SK-N-SH (cell line): ENCODE data around the gene AFF3. TPM values are rescaled to one million over a fixed set of nuclear protein-coding genes. Genes with fewer than 3 reads are reported as not detected.

ENCODE experiments used
- CTCF ChIA-PET: fragments of 300-600, 350-600 bp; formaldehyde crosslinking; extraction: SDS; loops from one replicate; lab custom pipeline; 2021; lab: Yijun Ruan, JAX
- POLR2A ChIA-PET: fragments of 350-600 bp; sonication (Branson Sonifier 250); formaldehyde crosslinking; extraction: SDS; loops from one replicate; lab custom pipeline; 2020; ENCODE audit warnings: antibody characterized with exemption, inconsistent platforms; lab: Yijun Ruan, JAX
- DNase-seq: peaks from one replicate; pipeline ENCODE4 v3.0.0; 2012
- H2AFZ ChIP-seq: fragments of 200-600 bp; sonication (generic); 2 replicates; pipeline ENCODE4 v1.8.1; 2016; ENCODE audit warnings: antibody characterized with exemption, mild to moderate bottlenecking, low read depth
- H3F3A ChIP-seq: fragments of 200-600 bp; sonication (generic); replicated peaks from 2 replicates; pipeline ENCODE3; 2016; ENCODE audit warnings: antibody characterized with exemption, mild to moderate bottlenecking; ENCODE audit not compliant: insufficient read depth
- H3K27ac ChIP-seq, 2 experiments: fragments of 200-500 bp in 1 of 2; fragments of 200-600 bp in 1 of 2; sonication (Bioruptor generic) in 1 of 2; sonication (generic), shearing (Covaris generic) in 1 of 2; 2 replicates each; pipeline versions ENCODE4 v1.5.1 to v1.6.1; 2014 to 2016; ENCODE audit warnings: low read depth in 2 of 2, inconsistent platforms in 1 of 2, low read length in 1 of 2, mild to moderate bottlenecking in 1 of 2, mixed read lengths in 1 of 2
- H3K27me3 ChIP-seq: fragments of 200-600 bp; sonication (generic), shearing (Covaris generic); 2 replicates; pipeline ENCODE4 v1.6.1; 2016; ENCODE audit warnings: mixed run types; ENCODE audit not compliant: insufficient read depth
- H3K36me3 ChIP-seq, 2 experiments: fragments of 200-500 bp in 1 of 2; fragments of 200-600 bp in 1 of 2; sonication (Bioruptor generic) in 1 of 2; sonication (generic) in 1 of 2; replicated peaks in 1 of 2; 2 replicates each; pipeline versions ENCODE3 to v1.5.1; 2014 to 2016; ENCODE audit warnings: low read length in 1 of 2, mild to moderate bottlenecking in 1 of 2; ENCODE audit not compliant: insufficient read depth in 2 of 2, control insufficient read depth in 1 of 2
- H3K4me1 ChIP-seq, 2 experiments: fragments of 200-500 bp in 1 of 2; fragments of 200-600 bp in 1 of 2; sonication (Bioruptor generic) in 1 of 2; sonication (generic), shearing (Covaris generic) in 1 of 2; 2 replicates each; pipeline versions ENCODE4 v1.5.1 to v1.6.1; 2014 to 2016; ENCODE audit warnings: low read depth in 1 of 2, low read length in 1 of 2, mixed run types in 1 of 2; ENCODE audit not compliant: insufficient read depth in 2 of 2, control insufficient read depth in 1 of 2
- H3K4me2 ChIP-seq: fragments of 200-600 bp; sonication (generic), shearing (Covaris generic); 2 replicates; pipeline ENCODE4 v1.6.1; 2017; ENCODE audit warnings: mixed run types
- H3K4me3 ChIP-seq, 2 experiments: fragments of 200-500 bp in 1 of 2; fragments of 200-600 bp in 1 of 2; sonication (Bioruptor generic) in 1 of 2; sonication (generic), shearing (Covaris generic) in 1 of 2; 2 replicates each; pipeline versions ENCODE4 v1.5.1 to v1.8.1; 2014 to 2016; ENCODE audit warnings: low read depth in 2 of 2, inconsistent platforms in 1 of 2, low read length in 1 of 2, mild to moderate bottlenecking in 1 of 2, mixed read lengths in 1 of 2, moderate library complexity in 1 of 2
- H3K79me2 ChIP-seq: fragments of 200-600 bp; sonication (generic); 2 replicates; pipeline ENCODE4 v1.8.1; 2017; ENCODE audit warnings: mild to moderate bottlenecking; ENCODE audit not compliant: insufficient read depth
- H3K9ac ChIP-seq: fragments of 200-600 bp; sonication (generic); 2 replicates; pipeline ENCODE4 v1.6.1; 2017; ENCODE audit warnings: mixed run types
- H3K9me2 ChIP-seq: fragments of 200-600 bp; sonication (generic); 2 replicates; pipeline ENCODE4 v1.6.1; 2017; ENCODE audit warnings: mixed run types
- H3K9me3 ChIP-seq: fragments of 200-600 bp; sonication (generic); 2 replicates; pipeline ENCODE4 v1.6.1; 2017; ENCODE audit warnings: mixed run types, mild to moderate bottlenecking, moderate library complexity
- H4K20me1 ChIP-seq: fragments of 200-600 bp; sonication (generic); 2 replicates; pipeline ENCODE4 v1.6.1; 2017; ENCODE audit warnings: mild to moderate bottlenecking, mixed run types; ENCODE audit not compliant: insufficient read depth
- CHD2 ChIP-seq: fragments of 150-350 bp; IDR thresholded peaks from 2 replicates; pipeline ENCODE4 v1.6.1; 2018; ENCODE audit warnings: low read length; ENCODE audit not compliant: partially characterized antibody
- EZH2phosphoT487 ChIP-seq: fragments of 200-600 bp; sonication (generic); IDR thresholded peaks from 2 replicates; pipeline ENCODE4 v1.6.1; 2017; ENCODE audit warnings: low read depth, mixed run types, mild to moderate bottlenecking, antibody characterized with exemption, moderate library complexity, borderline replicate concordance
- FOSL2 ChIP-seq: IDR thresholded peaks from 2 replicates; pipeline ENCODE4 v1.4.0; 2012; ENCODE audit warnings: low read depth, mild to moderate bottlenecking, moderate library complexity, borderline replicate concordance
- GABPA ChIP-seq: IDR thresholded peaks from 2 replicates; pipeline ENCODE4 v1.4.0; 2012; ENCODE audit warnings: low read depth, mild to moderate bottlenecking
- GATA2 ChIP-seq: sonication (generic); formaldehyde crosslinking; IDR thresholded peaks from 2 replicates; pipeline ENCODE4 v1.5.0; 2020; ENCODE audit warnings: mild to moderate bottlenecking, missing genetic modification reagents
- MAX ChIP-seq: IDR thresholded peaks from 2 replicates; pipeline ENCODE4 v1.4.0; 2012; ENCODE audit warnings: low read depth
- MEF2A ChIP-seq: IDR thresholded peaks from 2 replicates; pipeline ENCODE4 v1.4.0; 2012; ENCODE audit warnings: low read depth, borderline replicate concordance
- NFIC ChIP-seq: IDR thresholded peaks from 2 replicates; pipeline ENCODE4 v1.4.0; 2012; ENCODE audit warnings: borderline replicate concordance
- RXRA ChIP-seq: IDR thresholded peaks from 2 replicates; pipeline ENCODE4 v1.4.0; 2012; ENCODE audit warnings: low read depth, mild to moderate bottlenecking, borderline replicate concordance
- TAF1 ChIP-seq: IDR thresholded peaks from 2 replicates; pipeline ENCODE4 v1.6.1; 2012; ENCODE audit warnings: low read depth, mild to moderate bottlenecking, low read length, moderate library complexity, borderline replicate concordance
- USF1 ChIP-seq: IDR thresholded peaks from 2 replicates; pipeline ENCODE4 v1.4.0; 2012; ENCODE audit warnings: low read depth, borderline replicate concordance
- YY1 ChIP-seq: IDR thresholded peaks from 2 replicates; pipeline ENCODE4 v1.4.0; 2012; ENCODE audit warnings: low read depth, mild to moderate bottlenecking
- WGBS: methylation state at CpG from one replicate; pipeline ENCODE4 v1.1.6; 2017; ENCODE audit warnings: low lambda C conversion rate; 5-methylcytosine and 5-hydroxymethylcytosine counted together
- polyA plus RNA-seq, 3 experiments: library from polyadenylated mRNA; depleted of rRNA; stranded (reverse); fragments of >200 nt; gene quantifications; 2 replicates each; pipeline ENCODE4 v1.2.3, GENCODE V29; 2012
- TF ChIP-seq, protein P1 (sequence below): IDR thresholded peaks from 2 replicates; pipeline ENCODE4; 2012
- TF ChIP-seq, protein P2 (sequence below): fragments of 150-350 bp; IDR thresholded peaks from 2 replicates; pipeline ENCODE4 v1.6.1; 2016; ENCODE audit warnings: mild to moderate bottlenecking, low read depth, low read length
- TF ChIP-seq, protein P3 (sequence below): IDR thresholded peaks from 2 replicates; pipeline ENCODE4 v1.6.1; 2012; ENCODE audit warnings: mild to moderate bottlenecking, low read depth, low read length, moderate library complexity

AFF3 gene
- polyA plus RNA-seq, 1 of the 3 experiments (the other 2 are of a cell fraction): 0.36 TPM

GRCh38 chr2:99520813-99521212 lies 621.6 kb downstream of the AFF3 start:
- ChIA-PET POLR2A (no interaction called here), CTCF (no interaction called here)
- Histone ChIP-seq H3K9me2 (no peaks in the 10 kb centered on the region), H3K9ac (no peak overlapping the region), H3K4me1 (peaks cover 0 to 3% of the 10 kb centered on the region in 2 experiments; a peak in 1 of 4 replicates), H2AFZ (no peak overlapping the region), H3K4me3 (no peak overlapping the region), H3K9me3 (no peaks in the 10 kb centered on the region), H3K36me3 (no peaks in the 10 kb centered on the region), H4K20me1 (no peaks in the 10 kb centered on the region), H3K27ac (no peak overlapping the region), H3K4me2 (no peak overlapping the region), H3F3A (no peaks in the 10 kb centered on the region), H3K79me2 (no peaks in the 10 kb centered on the region), H3K27me3 (no peaks in the 10 kb centered on the region)
- 40% methylated on average over 3 of the region's 3 CpGs for WGBS
- DNase-seq: no peak
- TF ChIP-seq, protein P1, sequence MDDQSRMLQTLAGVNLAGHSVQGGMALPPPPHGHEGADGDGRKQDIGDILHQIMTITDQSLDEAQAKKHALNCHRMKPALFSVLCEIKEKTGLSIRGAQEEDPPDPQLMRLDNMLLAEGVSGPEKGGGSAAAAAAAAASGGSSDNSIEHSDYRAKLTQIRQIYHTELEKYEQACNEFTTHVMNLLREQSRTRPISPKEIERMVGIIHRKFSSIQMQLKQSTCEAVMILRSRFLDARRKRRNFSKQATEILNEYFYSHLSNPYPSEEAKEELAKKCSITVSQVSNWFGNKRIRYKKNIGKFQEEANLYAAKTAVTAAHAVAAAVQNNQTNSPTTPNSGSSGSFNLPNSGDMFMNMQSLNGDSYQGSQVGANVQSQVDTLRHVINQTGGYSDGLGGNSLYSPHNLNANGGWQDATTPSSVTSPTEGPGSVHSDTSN: no peak
- no peak for TF ChIP-seq EZH2phosphoT487
- no peak for TF ChIP-seq RXRA
- TF ChIP-seq TAF1: no peak
- no peak for TF ChIP-seq NFIC
- TF ChIP-seq YY1: no peak
- TF ChIP-seq, protein P2, sequence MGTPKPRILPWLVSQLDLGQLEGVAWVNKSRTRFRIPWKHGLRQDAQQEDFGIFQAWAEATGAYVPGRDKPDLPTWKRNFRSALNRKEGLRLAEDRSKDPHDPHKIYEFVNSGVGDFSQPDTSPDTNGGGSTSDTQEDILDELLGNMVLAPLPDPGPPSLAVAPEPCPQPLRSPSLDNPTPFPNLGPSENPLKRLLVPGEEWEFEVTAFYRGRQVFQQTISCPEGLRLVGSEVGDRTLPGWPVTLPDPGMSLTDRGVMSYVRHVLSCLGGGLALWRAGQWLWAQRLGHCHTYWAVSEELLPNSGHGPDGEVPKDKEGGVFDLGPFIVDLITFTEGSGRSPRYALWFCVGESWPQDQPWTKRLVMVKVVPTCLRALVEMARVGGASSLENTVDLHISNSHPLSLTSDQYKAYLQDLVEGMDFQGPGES: no peak
- no peak for TF ChIP-seq FOSL2
- no peak for TF ChIP-seq GABPA
- TF ChIP-seq MEF2A: no peak
- no peak for TF ChIP-seq GATA2 (CRISPR knock-in tag)
- no peak for TF ChIP-seq MAX
- TF ChIP-seq, protein P3, sequence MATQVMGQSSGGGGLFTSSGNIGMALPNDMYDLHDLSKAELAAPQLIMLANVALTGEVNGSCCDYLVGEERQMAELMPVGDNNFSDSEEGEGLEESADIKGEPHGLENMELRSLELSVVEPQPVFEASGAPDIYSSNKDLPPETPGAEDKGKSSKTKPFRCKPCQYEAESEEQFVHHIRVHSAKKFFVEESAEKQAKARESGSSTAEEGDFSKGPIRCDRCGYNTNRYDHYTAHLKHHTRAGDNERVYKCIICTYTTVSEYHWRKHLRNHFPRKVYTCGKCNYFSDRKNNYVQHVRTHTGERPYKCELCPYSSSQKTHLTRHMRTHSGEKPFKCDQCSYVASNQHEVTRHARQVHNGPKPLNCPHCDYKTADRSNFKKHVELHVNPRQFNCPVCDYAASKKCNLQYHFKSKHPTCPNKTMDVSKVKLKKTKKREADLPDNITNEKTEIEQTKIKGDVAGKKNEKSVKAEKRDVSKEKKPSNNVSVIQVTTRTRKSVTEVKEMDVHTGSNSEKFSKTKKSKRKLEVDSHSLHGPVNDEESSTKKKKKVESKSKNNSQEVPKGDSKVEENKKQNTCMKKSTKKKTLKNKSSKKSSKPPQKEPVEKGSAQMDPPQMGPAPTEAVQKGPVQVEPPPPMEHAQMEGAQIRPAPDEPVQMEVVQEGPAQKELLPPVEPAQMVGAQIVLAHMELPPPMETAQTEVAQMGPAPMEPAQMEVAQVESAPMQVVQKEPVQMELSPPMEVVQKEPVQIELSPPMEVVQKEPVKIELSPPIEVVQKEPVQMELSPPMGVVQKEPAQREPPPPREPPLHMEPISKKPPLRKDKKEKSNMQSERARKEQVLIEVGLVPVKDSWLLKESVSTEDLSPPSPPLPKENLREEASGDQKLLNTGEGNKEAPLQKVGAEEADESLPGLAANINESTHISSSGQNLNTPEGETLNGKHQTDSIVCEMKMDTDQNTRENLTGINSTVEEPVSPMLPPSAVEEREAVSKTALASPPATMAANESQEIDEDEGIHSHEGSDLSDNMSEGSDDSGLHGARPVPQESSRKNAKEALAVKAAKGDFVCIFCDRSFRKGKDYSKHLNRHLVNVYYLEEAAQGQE: no peak
- no peak for TF ChIP-seq CHD2
- no peak for TF ChIP-seq USF1
